CD14-positive monocyte (primary cell): ENCODE measurements around the gene MAGEB5. TPM values are rescaled to one million over a fixed set of nuclear protein-coding genes. Genes with fewer than 3 reads are reported as not detected.
"Not testable (repeated sequence)": the region's sequence is repeated elsewhere in the genome, so short reads cannot be mapped to it uniquely, and the experiment has no call there.

Source experiments
- DNase-seq, 3 donors: peaks; one replicate each; pipeline ENCODE4 v3.0.0-alpha.2; 2011 to 2022
- H2AFZ ChIP-seq: 2 replicates; pipeline ENCODE4 v1.6.0; 2012; ENCODE audit warnings: mild to moderate bottlenecking, low read depth, low read length, inconsistent platforms; ENCODE audit not compliant: insufficient read depth, poor library complexity, severe bottlenecking
- H3K27ac ChIP-seq, 2 donors: 1 replicate in 1 of 2; 2 replicates in 1 of 2; pipeline ENCODE4 v1.5.1; 2012 to 2013; ENCODE audit warnings: low read length in 2 of 2, control low read depth in 1 of 2, inconsistent platforms in 1 of 2, low read depth in 1 of 2, mild to moderate bottlenecking in 1 of 2
- H3K27me3 ChIP-seq, 2 donors: one replicate each; pipeline versions ENCODE4 v1.6.0 to v1.6.1; 2011 to 2013; ENCODE audit warnings: low read length in 2 of 2; ENCODE audit not compliant: control insufficient read depth in 2 of 2, insufficient read depth in 2 of 2
- H3K36me3 ChIP-seq, 2 donors: replicated peaks in 1 of 2; 1 replicate in 1 of 2; 2 replicates in 1 of 2; pipeline versions ENCODE4 v1.5.1 to v1.6.1; 2012 to 2013; ENCODE audit warnings: low read length in 2 of 2, control low read depth in 1 of 2, inconsistent platforms in 1 of 2, mild to moderate bottlenecking in 1 of 2; ENCODE audit not compliant: insufficient read depth in 2 of 2, control insufficient read depth in 1 of 2
- H3K4me1 ChIP-seq, 2 donors: 1 replicate in 1 of 2; 2 replicates in 1 of 2; pipeline versions ENCODE4 v1.5.1 to v1.6.1; 2012 to 2013; ENCODE audit warnings: low read length in 2 of 2, control low read depth in 1 of 2, inconsistent platforms in 1 of 2, mild to moderate bottlenecking in 1 of 2, moderate library complexity in 1 of 2; ENCODE audit not compliant: insufficient read depth in 2 of 2, control insufficient read depth in 1 of 2
- H3K4me2 ChIP-seq: replicated peaks from 2 replicates; pipeline ENCODE3; 2012; ENCODE audit warnings: low read length, moderate library complexity, mild to moderate bottlenecking; ENCODE audit not compliant: poor library complexity, severe bottlenecking; ENCODE audit errors: extremely low read depth
- H3K4me3 ChIP-seq, 3 experiments: fragments of 200-600 bp in 1 of 3; sonication (generic) in 1 of 3; replicated peaks in 1 of 3; 1 replicate in 2 of 3; 2 replicates in 1 of 3; pipeline ENCODE4 v1.5.1; 2011 to 2013; ENCODE audit warnings: low read length in 3 of 3, mild to moderate bottlenecking in 3 of 3, control low read depth in 2 of 3, low read depth in 2 of 3, inconsistent platforms in 1 of 3, moderate library complexity in 1 of 3
- H3K79me2 ChIP-seq: 2 replicates; pipeline ENCODE4 v1.6.0; 2012; ENCODE audit warnings: mild to moderate bottlenecking, control low read depth, inconsistent platforms, low read length, moderate library complexity; ENCODE audit not compliant: insufficient read depth
- H3K9ac ChIP-seq: 2 replicates; pipeline ENCODE4 v1.6.0; 2017; ENCODE audit warnings: low read length, mild to moderate bottlenecking; ENCODE audit not compliant: insufficient read depth, poor library complexity, severe bottlenecking
- H3K9me3 ChIP-seq, 2 donors: replicated peaks in 1 of 2; 1 replicate in 1 of 2; 2 replicates in 1 of 2; pipeline versions ENCODE4 v1.5.1 to v1.6.1; 2012 to 2013; ENCODE audit warnings: low read length in 2 of 2, control low read depth in 1 of 2; ENCODE audit not compliant: control insufficient read depth in 1 of 2, insufficient read depth in 1 of 2
- H4K20me1 ChIP-seq: 2 replicates; pipeline ENCODE4 v1.6.0; 2012; ENCODE audit warnings: mild to moderate bottlenecking, low read length, control low read depth, moderate library complexity; ENCODE audit not compliant: insufficient read depth
- H3K27ac Mint-ChIP-seq, 7 donors: one replicate each; pipeline ENCODE4 v1.8.0; 2020; ENCODE audit warnings: mild to moderate bottlenecking in 7 of 7, mixed read lengths in 7 of 7, moderate library complexity in 6 of 7, inconsistent platforms in 2 of 7
- H3K27me3 Mint-ChIP-seq, 3 donors: one replicate each; pipeline ENCODE4 v1.8.0; 2021 to 2022; ENCODE audit warnings: low read depth in 3 of 3, mild to moderate bottlenecking in 3 of 3, mixed read lengths in 3 of 3, moderate library complexity in 3 of 3, inconsistent platforms in 1 of 3
- H3K36me3 Mint-ChIP-seq, 2 donors: one replicate each; pipeline ENCODE4 v1.8.0; 2020; ENCODE audit warnings: mixed read lengths in 2 of 2, inconsistent platforms in 1 of 2, mild to moderate bottlenecking in 1 of 2
- H3K4me1 Mint-ChIP-seq: one replicate; pipeline ENCODE4 v1.8.0; 2020; ENCODE audit warnings: mild to moderate bottlenecking, mixed read lengths
- H3K4me3 Mint-ChIP-seq, 2 donors: one replicate each; pipeline ENCODE4 v1.8.0; 2020; ENCODE audit warnings: mild to moderate bottlenecking in 2 of 2, mixed read lengths in 2 of 2, moderate library complexity in 1 of 2
- H3K9me3 Mint-ChIP-seq, 7 donors: one replicate each; pipeline ENCODE4 v1.8.0; 2020 to 2022; ENCODE audit warnings: mixed read lengths in 7 of 7, mild to moderate bottlenecking in 6 of 7, moderate library complexity in 6 of 7, inconsistent platforms in 2 of 7
- CTCF ChIP-seq: fragments of 200-600 bp; IDR thresholded peaks from one replicate; pipeline ENCODE4 v1.8.0; 2022; ENCODE audit warnings: antibody characterized with exemption, mild to moderate bottlenecking
- WGBS: methylation state at CpG from one replicate; pipeline ENCODE4 v1.1.5; 2013; ENCODE audit warnings: missing lambda C conversion rate; ENCODE audit not compliant: insufficient coverage; 5-methylcytosine and 5-hydroxymethylcytosine counted together
- intact Hi-C, 2 donors: fragments of 100-400 bp; cut with micrococcal nuclease; formaldehyde crosslinking; loops; one replicate each; pipeline versions ENCODE4 v1.15.0 to v1.15.1; 2023
- polyA plus RNA-seq, 3 donors: library from polyadenylated mRNA; depleted of rRNA in 1 of 3; unstranded in 2 of 3; stranded (reverse) in 1 of 3; fragments of 300-500 nt in 2 of 3; fragments of >200 nt in 1 of 3; fragmentation: Illumina TruSeq in 2 of 3; gene quantifications; 1 replicate in 2 of 3; 2 replicates in 1 of 3; pipeline ENCODE4 v1.2.3, GENCODE V29; 2012 to 2021

The MAGEB5 gene
- polyA plus RNA-seq, 3 donors = not detected

- intact Hi-C loops = no loop called here
- H3K36me3 Mint-ChIP-seq = no peaks in the 10 kb centered on the region
- Histone ChIP-seq H4K20me1 (no peaks in the 10 kb centered on the region), H2AFZ (no peak overlapping the region), H3K9ac (no peak overlapping the region), H3K4me1 (no peaks in the 10 kb centered on the region), H3K36me3 (no peaks in the 10 kb centered on the region), H3K27ac (no peak overlapping the region), H3K79me2 (no peaks in the 10 kb centered on the region), H3K4me3 (no peak overlapping the region), H3K27me3 (no peaks in the 10 kb centered on the region), H3K9me3 (peaks cover 0 to 11% of the 10 kb centered on the region in 2 donors), H3K4me2 (no peak overlapping the region)
- TF ChIP-seq CTCF = no peak
- no peaks in the 10 kb centered on the region for H3K27me3 Mint-ChIP-seq
- no peaks in the 10 kb centered on the region for H3K4me1 Mint-ChIP-seq
- H3K27ac Mint-ChIP-seq = no peak overlapping the region
- H3K9me3 Mint-ChIP-seq = peaks cover 0 to 15% (median 5%) of the 10 kb centered on the region in 7 donors
- DNase-seq = no peak
- no peak overlapping the region for H3K4me3 Mint-ChIP-seq
These were observed 12.4 kb upstream of the MAGEB5 start for GRCh38 chrX:26203561-26203960.

- intact Hi-C loops, H3K27me3 ChIP-seq, DNase-seq, H4K20me1 ChIP-seq, H3K4me1 ChIP-seq, H2AFZ ChIP-seq, H3K36me3 ChIP-seq, H3K36me3 Mint-ChIP-seq, H3K9me3 ChIP-seq, H3K9ac ChIP-seq, H3K27me3 Mint-ChIP-seq, H3K27ac ChIP-seq, H3K79me2 ChIP-seq, H3K27ac Mint-ChIP-seq, H3K4me3 Mint-ChIP-seq, H3K4me1 Mint-ChIP-seq, H3K4me3 ChIP-seq, H3K4me2 ChIP-seq: not testable (repeated sequence)
- peaks cover 0 to 16% (median 3%) of the 10 kb centered on the region in 7 donors for H3K9me3 Mint-ChIP-seq
- WGBS = 99% methylated on average over 15 of the region's 27 CpGs
These were observed 11.3 kb upstream of the MAGEB5 start for GRCh38 chrX:26204717-26205116.
